ENCODE results near the gene CTBP2.

Gene CTBP2

DNA sequence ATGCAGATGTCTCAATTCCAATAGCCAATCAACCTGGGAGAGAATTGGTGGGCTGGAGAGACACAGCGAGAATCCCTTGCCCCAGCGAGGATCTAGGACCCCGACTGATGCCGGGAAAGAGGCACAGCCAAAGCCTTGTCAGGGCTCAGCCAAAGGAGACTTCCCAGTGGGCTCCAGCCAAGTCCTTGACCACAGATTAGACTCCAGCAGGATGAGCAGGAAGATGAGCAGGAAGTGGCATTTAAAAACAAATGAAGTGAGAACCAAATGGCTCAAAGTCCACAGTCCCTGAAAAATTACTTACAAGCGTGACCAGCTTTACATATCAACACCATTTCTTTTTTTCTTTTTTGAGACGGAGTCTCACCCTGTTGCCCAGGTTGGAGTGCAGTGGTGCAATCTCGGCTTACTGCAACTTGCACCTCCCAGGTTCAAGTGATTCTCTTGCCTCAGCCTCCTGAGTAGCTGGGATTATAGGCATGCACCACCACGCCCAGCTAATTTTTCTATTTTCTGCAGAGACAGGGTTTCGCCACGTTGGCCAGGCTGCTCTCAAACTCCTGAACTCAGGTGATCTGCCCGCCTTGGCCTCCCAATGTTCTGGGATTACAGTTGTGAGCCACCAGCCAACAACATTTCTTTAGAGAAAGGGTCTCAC is 40.2 kb downstream of the CTBP2 start:
- DNase-seq: no peak

GRCh38 chr10:125118701-125119100 is 41.7 kb downstream of the CTBP2 start:
- DNase-seq: no peak

DNA sequence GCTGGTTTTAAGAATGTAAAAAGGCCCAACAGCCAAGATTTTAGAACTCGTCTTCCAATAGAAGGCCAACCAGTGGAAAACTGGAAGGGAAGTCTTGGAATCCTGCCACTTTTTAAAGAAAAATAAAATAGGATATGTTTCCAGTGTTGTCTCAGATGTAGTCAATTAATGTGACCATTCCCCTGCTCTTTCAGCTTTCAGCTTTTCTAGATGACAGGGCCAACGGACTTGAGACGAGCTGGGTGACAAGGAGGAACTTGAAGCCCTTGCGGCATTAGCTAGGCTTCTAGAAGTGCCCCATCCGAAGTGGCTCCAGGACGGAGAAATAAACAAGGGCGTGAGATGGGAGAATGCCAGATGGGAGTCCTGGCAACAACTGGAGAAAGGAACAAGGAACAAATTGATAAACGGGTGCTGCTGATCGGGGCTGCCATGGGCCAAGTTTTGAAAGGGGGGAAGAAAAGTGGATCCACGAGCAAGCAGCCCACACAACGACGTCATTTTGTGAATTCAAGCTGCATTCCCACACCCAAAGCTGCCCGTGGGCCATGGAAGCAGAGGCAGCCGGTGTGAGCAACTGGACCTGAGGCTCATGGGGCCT is 42.3 kb downstream of the CTBP2 start:
- DNase-seq: no peak

- no peak for DNase-seq
These were observed 43.6 kb downstream of the CTBP2 start for GRCh38 chr10:125116652-125117310.

DNA sequence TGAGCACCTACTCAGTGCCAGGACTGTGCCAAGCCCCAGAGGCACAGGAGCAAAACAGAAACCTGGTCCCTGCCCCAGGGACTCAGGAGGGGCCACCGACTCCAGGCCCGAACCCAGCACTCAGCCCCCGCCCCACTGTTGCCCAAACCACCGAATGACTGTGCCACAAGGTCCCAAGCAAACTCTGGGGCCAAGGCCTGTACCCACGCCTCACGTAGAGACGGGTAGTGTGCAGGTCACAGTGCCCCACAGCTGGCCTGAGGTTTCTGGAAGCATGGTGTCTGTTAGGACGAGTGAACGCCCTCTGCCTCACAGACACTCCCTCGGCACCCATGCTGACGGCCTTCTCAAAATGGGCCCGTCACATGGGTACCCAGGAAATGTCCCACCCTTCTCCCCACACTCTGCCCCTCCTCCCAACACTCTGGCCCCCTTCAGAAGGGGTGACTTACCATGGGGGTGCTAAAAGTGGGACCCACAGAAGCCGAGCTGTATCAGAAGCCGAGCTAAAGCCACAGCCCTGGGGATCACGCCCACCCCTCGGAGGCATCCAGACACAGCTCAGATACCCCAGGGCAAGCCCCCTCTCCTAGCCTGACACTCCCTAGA is 44.2 kb downstream of the CTBP2 start:
- DNase-seq: no peak

- DNase-seq: no peak
These were observed 45.0 kb downstream of the CTBP2 start for GRCh38 chr10:125115409-125115808.

DNA sequence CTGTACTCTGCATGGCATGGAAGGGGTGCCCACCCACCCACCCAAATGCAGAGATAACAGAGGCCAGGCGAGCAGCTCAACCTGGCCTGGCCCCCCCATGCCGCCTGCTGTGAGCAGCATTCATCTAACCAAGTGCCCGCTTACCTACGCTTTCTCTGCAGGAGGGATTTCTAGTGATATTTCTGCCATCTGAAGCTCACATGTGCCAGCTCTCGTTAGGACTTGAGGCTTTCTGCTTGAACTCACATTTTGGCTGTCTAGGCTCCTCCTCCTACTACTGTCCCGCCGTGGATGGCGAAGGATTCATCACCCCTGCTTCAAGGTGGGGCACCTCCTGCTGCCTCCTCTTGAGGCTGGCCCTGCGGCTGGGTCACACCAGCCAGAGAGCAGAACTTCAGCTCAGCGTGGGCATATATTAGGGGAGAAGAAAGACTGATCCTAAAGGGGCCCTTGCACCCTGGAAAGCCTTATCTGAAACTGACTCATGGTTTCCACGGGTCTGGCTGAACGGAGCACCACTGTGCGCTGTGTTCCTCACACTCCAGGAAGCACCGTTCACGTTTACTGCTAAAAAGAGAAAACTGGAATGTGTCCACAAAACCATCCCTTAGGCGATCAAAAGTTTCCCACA is 45.5 kb downstream of the CTBP2 start:
- DNase-seq: no peak

DNA sequence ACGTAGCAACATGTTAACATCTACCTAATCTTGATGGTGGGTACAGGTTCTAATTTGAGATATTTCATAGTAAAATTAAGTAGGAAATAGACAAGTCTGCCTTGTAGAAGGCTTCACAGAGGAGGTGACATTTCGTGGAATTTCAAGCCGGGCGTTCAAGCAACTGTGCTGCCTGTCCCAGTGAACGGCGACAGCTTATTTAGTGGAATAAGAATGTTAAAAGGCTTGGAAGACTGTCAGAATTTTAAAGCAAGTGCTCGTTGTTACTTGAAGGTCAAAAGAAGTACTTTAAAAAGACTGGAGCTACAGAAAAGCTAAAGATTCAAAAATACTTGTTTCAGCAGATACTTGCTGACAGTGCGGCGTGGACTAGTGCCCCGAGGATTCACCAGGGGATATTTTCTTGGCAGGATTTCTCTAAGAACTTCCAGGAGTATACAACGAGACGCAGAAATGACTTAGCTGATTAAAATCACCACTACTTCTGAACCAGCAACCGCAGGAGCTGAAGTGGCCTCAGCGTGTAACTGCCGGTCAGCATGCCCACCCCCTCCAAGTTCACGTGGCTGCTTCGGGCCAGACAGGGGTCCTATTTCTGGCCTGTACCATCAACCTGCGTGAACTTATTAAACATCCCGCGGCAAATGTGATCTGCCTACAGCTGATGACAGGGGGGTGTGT is 46.5 kb downstream of the CTBP2 start:
- DNase-seq: no peak

- DNase-seq: no peak
These were observed 47.5 kb downstream of the CTBP2 start for GRCh38 chr10:125112697-125113494.

DNA sequence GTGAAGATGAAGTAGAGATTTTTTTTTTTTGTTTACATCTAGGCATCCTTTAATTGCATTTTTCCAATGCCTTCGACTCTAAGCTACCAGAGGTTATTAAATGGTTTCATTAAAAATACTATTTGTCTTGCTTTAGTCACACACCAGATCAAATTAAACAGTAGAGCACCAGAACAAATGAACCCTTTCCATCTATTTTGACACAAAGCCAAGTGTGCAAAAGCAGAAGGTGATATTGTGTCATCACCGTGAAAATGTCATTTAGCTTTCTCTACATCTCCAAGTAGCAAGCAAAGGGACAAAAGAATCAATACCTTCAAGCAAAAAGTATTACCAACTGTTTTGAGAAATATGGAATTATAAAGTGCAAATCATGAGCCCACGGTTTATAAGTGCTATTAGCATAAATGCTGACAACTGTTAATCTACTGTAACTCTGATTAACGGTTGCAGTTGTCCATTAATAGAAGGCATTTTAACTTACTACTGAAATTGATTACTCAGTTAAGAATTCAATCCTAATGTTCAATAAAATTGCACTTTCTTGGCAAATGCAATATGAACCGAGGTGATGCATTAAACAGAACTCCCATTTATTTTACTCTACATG is 49.1 kb downstream of the CTBP2 start:
- no peak for DNase-seq

- DNase-seq: no peak
These were observed 52.3 kb downstream of the CTBP2 start for GRCh38 chr10:125107965-125108580.

- no peak for DNase-seq
These were observed 53.0 kb downstream of the CTBP2 start for GRCh38 chr10:125107166-125107949.

DNA sequence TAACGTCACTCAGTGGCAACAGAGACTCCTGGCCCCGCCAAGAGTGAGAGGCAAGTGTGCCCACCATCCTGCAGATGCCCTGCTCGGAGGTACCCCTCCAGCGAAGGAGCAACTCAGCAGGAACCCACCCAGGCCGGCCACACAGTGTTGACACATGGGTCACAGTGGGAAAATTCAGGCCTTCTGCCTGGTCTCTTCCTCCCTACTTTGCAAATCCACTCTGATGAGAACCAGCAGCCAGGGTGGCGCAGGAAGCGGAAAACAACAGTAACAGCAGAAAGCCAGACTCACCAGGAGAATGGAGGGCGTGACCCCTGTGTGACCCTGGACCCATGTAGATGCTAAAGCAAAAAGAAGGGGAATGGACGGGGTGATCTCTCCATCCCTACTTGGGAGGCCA is 53.8 kb downstream of the CTBP2 start:
- DNase-seq: no peak

DNA sequence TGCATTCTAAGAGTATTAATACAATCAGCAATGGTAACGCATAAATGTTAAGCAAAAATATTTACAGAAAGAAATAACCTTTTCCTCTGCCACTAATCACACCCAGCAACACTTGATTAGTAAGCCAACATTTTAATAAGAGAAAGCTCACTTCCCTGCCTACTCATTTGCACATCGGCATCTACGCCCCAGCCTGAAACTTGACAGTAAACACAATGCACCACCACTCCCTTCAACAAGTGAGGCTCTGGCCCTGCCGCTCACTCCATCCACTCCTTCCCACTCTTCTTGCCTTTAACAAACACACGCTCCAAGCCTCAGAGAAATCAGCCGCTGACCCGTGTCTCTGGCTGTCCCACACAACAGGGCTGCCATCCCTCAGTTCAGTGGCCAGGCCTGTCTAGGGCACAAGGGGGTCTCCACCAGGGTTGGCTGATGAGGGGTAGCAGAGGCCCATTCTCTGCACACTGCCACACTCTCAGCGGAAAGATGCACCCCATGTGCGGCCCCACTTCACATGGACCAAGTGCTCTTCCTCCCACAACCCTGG is 54.6 kb downstream of the CTBP2 start:
- DNase-seq: no peak

DNA sequence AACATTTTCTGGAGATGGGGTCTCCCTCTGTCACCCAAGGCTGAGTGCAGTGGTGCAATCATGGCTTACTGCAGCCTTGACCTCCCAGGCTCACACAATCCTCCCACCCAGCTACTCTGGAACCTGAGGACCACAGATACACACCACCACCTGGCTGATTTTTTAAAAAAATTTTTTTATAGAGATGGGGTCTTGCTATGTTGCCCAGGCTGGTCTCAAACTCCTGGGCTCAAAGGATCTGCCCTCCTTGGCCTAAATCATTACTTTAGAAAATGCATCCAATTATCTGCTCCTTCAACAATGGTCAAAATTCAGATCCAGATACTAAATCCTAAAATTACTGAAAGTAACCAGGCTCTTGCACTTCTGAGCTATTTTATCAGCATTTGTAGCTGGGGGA is 55.2 kb downstream of the CTBP2 start:
- no peak for DNase-seq

- DNase-seq: no peak
These were observed 55.8 kb downstream of the CTBP2 start for GRCh38 chr10:125104559-125104958.

DNA sequence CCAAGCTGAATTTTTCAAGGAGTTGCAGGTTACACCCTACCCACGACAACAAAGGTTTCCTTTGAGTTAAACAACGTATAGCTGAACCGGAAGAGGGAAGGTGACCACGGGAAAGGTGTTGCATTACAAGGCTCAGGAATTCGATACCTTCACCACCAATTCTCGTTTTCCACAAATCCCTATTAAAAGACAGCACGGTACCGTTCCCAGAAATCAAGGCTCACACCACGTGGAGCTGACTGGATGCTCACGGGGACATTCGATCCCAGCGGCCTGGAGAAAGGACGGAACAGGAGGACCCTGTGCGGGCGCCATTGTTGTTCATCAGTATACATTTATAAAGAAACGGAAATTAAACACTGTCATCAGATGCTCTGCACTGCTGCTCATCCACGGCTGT is 56.4 kb downstream of the CTBP2 start:
- no peak for DNase-seq

DNA sequence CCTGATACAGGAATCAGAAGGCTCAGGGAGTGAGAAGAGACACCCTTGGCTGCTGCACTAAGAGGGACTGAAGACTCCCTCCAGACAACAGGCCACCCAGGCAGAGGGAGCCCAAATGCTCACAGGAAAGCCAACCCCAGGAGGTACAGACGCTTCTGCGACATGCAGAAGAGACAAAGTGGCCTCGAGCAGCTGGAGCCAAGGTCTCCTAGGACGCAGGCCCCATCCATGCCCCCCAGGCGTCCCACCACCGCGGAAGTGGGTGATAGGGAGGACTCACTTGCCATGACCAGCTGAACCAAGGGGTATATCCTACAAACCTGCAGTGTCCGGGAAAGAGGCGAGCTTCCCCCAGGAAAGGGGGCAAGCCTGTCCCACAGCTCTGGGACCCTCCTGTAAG is 56.9 kb downstream of the CTBP2 start:
- DNase-seq: no peak

DNA sequence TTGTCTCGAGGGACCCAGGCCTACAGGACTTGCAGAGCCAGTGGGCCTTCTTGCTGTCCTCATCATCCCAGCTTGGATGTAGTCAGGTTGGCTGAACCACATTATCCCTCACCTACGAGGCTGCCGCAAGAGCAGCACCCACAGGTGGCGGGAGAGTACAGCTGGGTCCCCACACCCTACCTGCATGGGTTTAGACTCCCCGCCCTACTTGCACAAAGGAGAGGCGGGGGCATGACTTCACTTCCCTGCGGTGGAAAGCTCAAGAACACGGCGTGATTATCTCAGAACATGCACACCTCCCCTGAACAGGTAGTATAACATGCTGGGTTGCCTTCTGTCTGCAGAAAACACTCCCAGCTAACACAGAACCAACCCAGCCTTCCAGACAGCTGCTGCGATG is 57.5 kb downstream of the CTBP2 start:
- no peak for DNase-seq

DNA sequence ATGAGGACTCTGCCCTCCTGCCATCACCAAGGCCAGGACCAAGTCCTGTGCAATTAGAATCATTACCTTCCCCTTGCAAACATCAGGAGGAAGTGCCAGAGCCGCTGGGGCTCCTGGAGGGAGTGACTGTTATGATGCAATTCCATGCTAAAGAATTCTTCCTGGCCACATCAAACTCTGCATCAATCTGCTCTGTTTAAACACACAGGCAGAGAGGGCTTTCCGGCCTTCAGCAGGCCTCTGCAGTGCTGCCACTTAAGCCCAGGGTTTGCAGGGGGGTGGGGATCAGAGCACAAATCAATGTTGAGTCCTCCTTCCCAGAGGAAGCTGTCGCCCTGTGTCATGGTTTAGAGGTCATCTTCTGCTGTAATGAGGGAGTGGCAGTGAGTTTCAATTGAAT is 58.1 kb downstream of the CTBP2 start:
- no peak for DNase-seq

Measured in activated effector memory CD4-positive, alpha-beta T cell treated with Interleukin-2 at 50 U/mL for 16 hours (primary cell).